GM12873 (cell line): ENCODE data around the gene RSRC1.

Experiments used
- CTCF ChIP-seq: IDR thresholded peaks from 2 replicates; pipeline ENCODE4 v1.5.1; 2012; ENCODE audit warnings: low read depth, mild to moderate bottlenecking, moderate library complexity, low read length, control low read depth; ENCODE audit not compliant: insufficient read depth; ENCODE audit errors: missing control alignments

RSRC1 gene

GRCh38 chr3:158272081-158272480 is 162.2 kb downstream of the RSRC1 start:
- TF ChIP-seq CTCF, result no peak

- TF ChIP-seq CTCF, result no peak
These were observed 163.8 kb downstream of the RSRC1 start for GRCh38 chr3:158273656-158274055.

- TF ChIP-seq CTCF, result no peak
These were observed 168.3 kb downstream of the RSRC1 start for GRCh38 chr3:158278187-158278586.

GRCh38 chr3:158279609-158280008 is 169.7 kb downstream of the RSRC1 start:
- TF ChIP-seq CTCF, result no peak

GRCh38 chr3:158295771-158296170 is 185.9 kb downstream of the RSRC1 start:
- TF ChIP-seq CTCF, result no peak

GRCh38 chr3:158297940-158298339 is 188.1 kb downstream of the RSRC1 start:
- no peak for TF ChIP-seq CTCF

GRCh38 chr3:158308236-158308928 is 198.5 kb downstream of the RSRC1 start:
- TF ChIP-seq CTCF, result no peak
